D721Med (cell line): ENCODE measurements around the gene PEPD.

ENCODE experiments used
- DNase-seq: peaks from one replicate; pipeline ENCODE4 v3.0.0; 2011; ENCODE audit warnings: low spot score; ENCODE audit not compliant: insufficient read length
- FAIRE-seq: peaks from 2 replicates; lab custom pipeline; 2011; peaks lifted over from hg19 to GRCh38; lab: Jason Lieb, UNC
- TF ChIP-seq, protein P1 (sequence below): IDR thresholded peaks from 2 replicates; pipeline ENCODE4 v1.5.1; 2012; ENCODE audit warnings: mild to moderate bottlenecking, control low read depth; ENCODE audit not compliant: insufficient read depth; ENCODE audit errors: missing control alignments

Gene PEPD

GRCh38 chr19:33447336-33448158, 74.0 kb downstream of the PEPD start:
- DNase-seq (no peak), FAIRE-seq (no peak)
- TF ChIP-seq, protein P1, sequence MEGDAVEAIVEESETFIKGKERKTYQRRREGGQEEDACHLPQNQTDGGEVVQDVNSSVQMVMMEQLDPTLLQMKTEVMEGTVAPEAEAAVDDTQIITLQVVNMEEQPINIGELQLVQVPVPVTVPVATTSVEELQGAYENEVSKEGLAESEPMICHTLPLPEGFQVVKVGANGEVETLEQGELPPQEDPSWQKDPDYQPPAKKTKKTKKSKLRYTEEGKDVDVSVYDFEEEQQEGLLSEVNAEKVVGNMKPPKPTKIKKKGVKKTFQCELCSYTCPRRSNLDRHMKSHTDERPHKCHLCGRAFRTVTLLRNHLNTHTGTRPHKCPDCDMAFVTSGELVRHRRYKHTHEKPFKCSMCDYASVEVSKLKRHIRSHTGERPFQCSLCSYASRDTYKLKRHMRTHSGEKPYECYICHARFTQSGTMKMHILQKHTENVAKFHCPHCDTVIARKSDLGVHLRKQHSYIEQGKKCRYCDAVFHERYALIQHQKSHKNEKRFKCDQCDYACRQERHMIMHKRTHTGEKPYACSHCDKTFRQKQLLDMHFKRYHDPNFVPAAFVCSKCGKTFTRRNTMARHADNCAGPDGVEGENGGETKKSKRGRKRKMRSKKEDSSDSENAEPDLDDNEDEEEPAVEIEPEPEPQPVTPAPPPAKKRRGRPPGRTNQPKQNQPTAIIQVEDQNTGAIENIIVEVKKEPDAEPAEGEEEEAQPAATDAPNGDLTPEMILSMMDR = no peak

DNA sequence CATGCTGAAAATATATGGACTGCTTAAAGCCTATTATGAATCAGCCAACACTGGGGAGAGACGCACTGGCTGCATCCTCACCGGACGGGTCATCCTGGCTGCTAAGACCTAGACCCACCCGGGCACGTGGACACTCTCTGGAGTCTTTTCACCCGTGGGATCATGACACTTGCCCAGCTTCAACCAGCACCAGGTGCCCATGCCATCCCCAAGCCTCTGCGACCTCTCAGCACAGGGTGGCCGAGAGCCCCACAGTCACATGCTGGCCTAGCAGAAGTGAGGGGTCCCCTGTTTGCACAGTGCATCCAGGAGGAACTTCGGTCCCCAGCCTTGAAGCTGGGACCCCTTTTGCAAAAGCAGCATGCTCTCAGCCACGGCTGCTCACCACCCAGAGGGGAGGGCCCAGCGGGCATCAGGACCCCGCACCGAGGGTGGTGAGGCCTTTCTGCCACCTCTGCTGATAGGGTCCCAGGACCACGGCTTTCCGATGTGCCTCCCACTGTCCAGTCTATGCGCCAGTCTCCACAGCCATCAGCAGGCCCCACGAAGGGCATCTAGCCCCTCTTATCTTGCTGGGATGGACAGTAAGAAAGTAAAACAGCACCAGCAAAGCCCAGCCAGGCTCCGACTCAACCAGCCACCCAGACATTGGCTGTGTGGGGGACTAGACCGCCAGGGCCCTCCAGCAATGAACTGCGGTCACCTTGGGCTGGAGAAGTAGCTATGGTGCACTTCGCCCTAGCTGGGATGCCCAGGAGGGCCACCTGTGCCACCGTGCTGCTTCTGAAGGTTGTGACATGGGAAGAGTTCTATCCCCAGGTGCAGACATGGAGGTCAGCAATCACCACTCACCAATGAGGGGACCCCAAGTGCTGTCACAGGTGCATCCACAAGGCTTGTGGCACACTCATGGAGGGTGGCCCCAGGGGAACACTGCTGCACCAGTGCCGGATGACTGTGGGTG, 75.0 kb downstream of the PEPD start:
- TF ChIP-seq, protein P1 = no peak
- DNase-seq (no peak), FAIRE-seq (no peak)

- no peak for DNase-seq
- FAIRE-seq = no peak
Measured at GRCh38 chr19:33445442-33446329, 75.9 kb downstream of the PEPD start.

GRCh38 chr19:33444562-33445441, 76.8 kb downstream of the PEPD start:
- TF ChIP-seq, protein P1 = no peak
- DNase-seq = no peak
- no peak for FAIRE-seq

More at GRCh38 chr19:33445442-33446329, 75.9 kb downstream of the PEPD start:
- TF ChIP-seq, protein P1 = no peak

GRCh38 chr19:33443638-33444561, 77.7 kb downstream of the PEPD start:
- DNase-seq (no peak), FAIRE-seq (no peak)
- TF ChIP-seq, protein P1 = no peak
